ENCODE data around the gene RXFP4. TPM values are rescaled to one million over a fixed set of nuclear protein-coding genes. Genes with fewer than 3 reads are reported as not detected.

The RXFP4 gene
- total and polyA plus RNA-seq, 9 of the 15 experiments (the other 6 are each of a cell fraction or from before 2014, with no cell fraction given) = 0.64 TPM; not detected in 8

DNA sequence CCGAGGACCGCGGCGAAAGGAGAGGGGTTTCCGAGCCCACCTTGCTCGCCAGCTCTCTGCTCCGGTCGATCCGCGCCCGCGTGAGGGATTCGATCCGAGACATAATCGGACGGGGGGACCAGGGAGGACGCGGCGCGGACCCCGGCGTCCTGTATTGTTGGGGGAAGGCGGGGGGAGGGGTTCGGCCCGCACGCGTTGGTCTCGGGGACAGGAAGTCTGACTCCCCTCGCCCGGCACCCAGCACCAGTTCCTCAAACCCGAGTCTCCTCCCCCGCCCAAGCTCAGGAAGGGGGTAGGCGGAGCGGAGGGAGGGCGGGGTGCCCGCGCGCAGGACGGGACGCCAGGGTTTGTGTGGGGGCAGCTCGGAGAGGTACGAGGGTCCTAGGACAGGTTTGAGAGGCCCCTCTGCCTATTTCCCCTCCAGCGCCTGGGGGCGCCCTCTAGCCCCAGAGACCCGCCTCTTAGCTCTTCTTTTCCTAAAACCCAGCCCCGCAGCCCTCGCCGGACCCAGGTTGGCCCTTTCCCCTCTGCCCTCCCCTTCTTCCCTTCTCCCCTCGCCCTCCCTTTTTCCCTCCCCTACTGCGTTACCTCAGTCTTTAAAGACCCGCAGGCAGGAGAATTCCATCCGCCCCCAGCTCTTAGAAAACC lies 37.0 kb downstream of the RXFP4 start, which contains the start of gene ARHGEF2 (continued):
- TF ChIP-seq, protein P1, sequence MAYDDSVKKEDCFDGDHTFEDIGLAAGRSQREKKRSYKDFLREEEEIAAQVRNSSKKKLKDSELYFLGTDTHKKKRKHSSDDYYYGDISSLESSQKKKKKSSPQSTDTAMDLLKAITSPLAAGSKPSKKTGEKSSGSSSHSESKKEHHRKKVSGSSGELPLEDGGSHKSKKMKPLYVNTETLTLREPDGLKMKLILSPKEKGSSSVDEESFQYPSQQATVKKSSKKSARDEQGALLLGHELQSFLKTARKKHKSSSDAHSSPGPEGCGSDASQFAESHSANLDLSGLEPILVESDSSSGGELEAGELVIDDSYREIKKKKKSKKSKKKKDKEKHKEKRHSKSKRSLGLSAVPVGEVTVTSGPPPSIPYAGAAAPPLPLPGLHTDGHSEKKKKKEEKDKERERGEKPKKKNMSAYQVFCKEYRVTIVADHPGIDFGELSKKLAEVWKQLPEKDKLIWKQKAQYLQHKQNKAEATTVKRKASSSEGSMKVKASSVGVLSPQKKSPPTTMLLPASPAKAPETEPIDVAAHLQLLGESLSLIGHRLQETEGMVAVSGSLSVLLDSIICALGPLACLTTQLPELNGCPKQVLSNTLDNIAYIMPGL (CRISPR knock-in tag; IDR thresholded peaks at IDR 0.05) = 0 out of 2 replicates have a peak, but pooled peaks have one; percentile 63
- TF ChIP-seq CEBPB (tag; IDR thresholded peaks at IDR 0.05) (no peak), JUNB (CRISPR knock-in tag; conservative IDR thresholded peaks at IDR 0.05) (no peak), CEBPG (CRISPR knock-in tag; IDR thresholded peaks at IDR 0.05) (no peak), CEBPG (tag; conservative IDR thresholded peaks at IDR 0.05 in 1 of 2, IDR thresholded peaks at IDR 0.05 in 1 of 2) (no peak), KAT7 (CRISPR knock-in tag; IDR thresholded peaks at IDR 0.05; ENCODE audit: borderline replicate concordance) (peak; percentile 65; the same call in 1 of the 2 replicates), SUPT5H (IDR thresholded peaks at IDR 0.05) (peak; percentile 77), TBP (optimal IDR thresholded peaks at IDR 0.05; ENCODE audit: low read depth, low read length) (peak; percentile 62), HIVEP1 (CRISPR knock-in tag; IDR thresholded peaks at IDR 0.05) (no peak), ZNF507 (tag; conservative IDR thresholded peaks at IDR 0.05) (no peak), CBX8 (IDR thresholded peaks at IDR 0.05; ENCODE audit: borderline replicate concordance, extremely low read depth, low read depth, low read length, poor library complexity, severe bottlenecking) (no peak), ZNF174 (CRISPR knock-in tag; IDR thresholded peaks at IDR 0.05) (no peak), PHB2 (IDR thresholded peaks at IDR 0.05; ENCODE audit: low read depth) (no peak), TGIF2 (CRISPR knock-in tag; IDR thresholded peaks at IDR 0.05) (peak; percentile 74; the same call in 1 of the 2 replicates), C11orf30 (IDR thresholded peaks at IDR 0.05; ENCODE audit: low read depth) (no peak), ZNF431 (CRISPR knock-in tag; IDR thresholded peaks at IDR 0.05) (peak; percentile 55; the same call in 1 of the 2 replicates), HDAC2 (IDR thresholded peaks at IDR 0.05) (0 out of 2 replicates have a peak, but pooled peaks have one; percentile 30), ZBTB1 (CRISPR knock-in tag; IDR thresholded peaks at IDR 0.05; ENCODE audit: borderline replicate concordance, low read depth) (peak; percentile 43; the same call in 1 of the 2 replicates)
